KMS-11 (cell line): Measurements from ENCODE around the gene RAB13.

Source experiments
- H2AFZ ChIP-seq: fragments of 200-600 bp; sonication (generic); 2 replicates; pipeline ENCODE4 v1.6.1; 2016; ENCODE audit warnings: antibody characterized with exemption, mixed run types, low read depth
- H3K27ac ChIP-seq: fragments of 200-600 bp; sonication (generic); 2 replicates; pipeline ENCODE4 v1.6.1; 2016; ENCODE audit warnings: mild to moderate bottlenecking, mixed run types
- H3K27me3 ChIP-seq: fragments of 200-600 bp; sonication (generic); 2 replicates; pipeline ENCODE4 v1.6.1; 2017; ENCODE audit warnings: mild to moderate bottlenecking, low read depth, mixed run types, moderate library complexity; ENCODE audit not compliant: insufficient read depth
- H3K36me3 ChIP-seq: fragments of 200-600 bp; sonication (generic); 2 replicates; pipeline ENCODE4 v1.6.1; 2017; ENCODE audit warnings: mild to moderate bottlenecking, mixed run types; ENCODE audit not compliant: insufficient read depth
- H3K4me1 ChIP-seq: fragments of 200-600 bp; sonication (generic); 2 replicates; pipeline ENCODE4 v1.6.1; 2016; ENCODE audit warnings: mild to moderate bottlenecking, low read depth, mixed run types; ENCODE audit not compliant: poor library complexity, severe bottlenecking
- H3K4me2 ChIP-seq: fragments of 200-600 bp; sonication (generic); 2 replicates; pipeline ENCODE4 v1.7.0; 2016; ENCODE audit warnings: mild to moderate bottlenecking, mixed run types
- H3K4me3 ChIP-seq: fragments of 200-600 bp; sonication (generic); IDR thresholded peaks from 2 replicates; pipeline ENCODE4 v1.6.1; 2017; ENCODE audit warnings: low read depth, low read length, mixed read lengths; ENCODE audit not compliant: insufficient read depth
- H3K79me2 ChIP-seq: fragments of 200-600 bp; sonication (generic); 2 replicates; pipeline ENCODE4 v1.6.1; 2016; ENCODE audit warnings: low read depth, mixed run types; ENCODE audit not compliant: insufficient read depth
- H3K9ac ChIP-seq: fragments of 200-600 bp; sonication (generic); 2 replicates; pipeline ENCODE4 v1.6.1; 2016; ENCODE audit warnings: mild to moderate bottlenecking, mixed run types
- H4K20me1 ChIP-seq: fragments of 200-600 bp; sonication (generic); 2 replicates; pipeline ENCODE4 v1.6.1; 2016; ENCODE audit warnings: mild to moderate bottlenecking, mixed run types; ENCODE audit not compliant: insufficient read depth
- CTCF ChIP-seq: fragments of 200-600 bp; sonication (generic); conservative IDR thresholded peaks from 2 replicates; pipeline ENCODE4 v1.6.1; 2017; ENCODE audit warnings: low read depth, mild to moderate bottlenecking, antibody characterized with exemption, low read length, moderate library complexity, mixed read lengths

The RAB13 gene

GRCh38 chr1:153940756-153941155 is 45.4 kb downstream of the RAB13 start:
- H3K36me3 ChIP-seq, result no peaks in the 10 kb centered on the region
- TF ChIP-seq CTCF, result no peak
- no peaks in the 10 kb centered on the region for H4K20me1 ChIP-seq
- peaks cover 19% of the 10 kb centered on the region; the same call in 1 of the 2 replicates for H3K79me2 ChIP-seq
- H3K4me2 ChIP-seq, result no peak overlapping the region
- H3K27me3 ChIP-seq, result no peaks in the 10 kb centered on the region
- no peak overlapping the region for H3K9ac ChIP-seq
- H2AFZ ChIP-seq, result no peak overlapping the region
- no peak overlapping the region for H3K27ac ChIP-seq
- no peak overlapping the region for H3K4me3 ChIP-seq
- peaks cover 11% of the 10 kb centered on the region for H3K4me1 ChIP-seq

GRCh38 chr1:153939476-153939875 is 46.7 kb downstream of the RAB13 start:
- Histone ChIP-seq H4K20me1 (no peaks in the 10 kb centered on the region), H3K36me3 (no peaks in the 10 kb centered on the region), H3K79me2 (peaks cover 6% of the 10 kb centered on the region; the same call in 1 of the 2 replicates), H3K4me1 (peaks cover 1% of the 10 kb centered on the region), H3K27me3 (no peaks in the 10 kb centered on the region), H3K27ac (no peak overlapping the region), H2AFZ (no peak overlapping the region), H3K4me3 (no peak overlapping the region), H3K4me2 (no peak overlapping the region), H3K9ac (no peak overlapping the region)
- no peak for TF ChIP-seq CTCF

- Histone ChIP-seq H3K9ac (no peak overlapping the region), H3K27ac (no peak overlapping the region), H3K4me3 (no peak overlapping the region), H4K20me1 (no peaks in the 10 kb centered on the region), H3K4me2 (no peak overlapping the region), H3K79me2 (peaks cover 2% of the 10 kb centered on the region; the same call in 1 of the 2 replicates), H3K4me1 (no peaks in the 10 kb centered on the region), H3K27me3 (no peaks in the 10 kb centered on the region), H3K36me3 (no peaks in the 10 kb centered on the region), H2AFZ (no peak overlapping the region)
- no peak for TF ChIP-seq CTCF
These were observed 47.1 kb downstream of the RAB13 start for GRCh38 chr1:153938996-153939395.

GRCh38 chr1:153937331-153937730 is 48.8 kb downstream of the RAB13 start:
- H3K27ac ChIP-seq, result no peak overlapping the region
- no peak for TF ChIP-seq CTCF
- no peak overlapping the region for H3K4me2 ChIP-seq
- H3K4me3 ChIP-seq, result no peak overlapping the region
- H3K4me1 ChIP-seq, result no peaks in the 10 kb centered on the region
- no peak overlapping the region for H2AFZ ChIP-seq
- H3K79me2 ChIP-seq, result no peaks in the 10 kb centered on the region; the same call in 1 of the 2 replicates
- H3K27me3 ChIP-seq, result no peaks in the 10 kb centered on the region
- no peak overlapping the region for H3K9ac ChIP-seq
- no peaks in the 10 kb centered on the region for H4K20me1 ChIP-seq
- no peaks in the 10 kb centered on the region for H3K36me3 ChIP-seq
